HuH-7.5 (cell line): Measurements from ENCODE around the gene AGK.
"Not testable (repeated sequence)": the region's sequence is repeated elsewhere in the genome, so short reads cannot be mapped to it uniquely, and the experiment has no call there.

Experiments
- DNase-seq: peaks from one replicate; pipeline ENCODE4 v3.0.0; 2011; ENCODE audit warnings: low spot score

Gene AGK

DNA sequence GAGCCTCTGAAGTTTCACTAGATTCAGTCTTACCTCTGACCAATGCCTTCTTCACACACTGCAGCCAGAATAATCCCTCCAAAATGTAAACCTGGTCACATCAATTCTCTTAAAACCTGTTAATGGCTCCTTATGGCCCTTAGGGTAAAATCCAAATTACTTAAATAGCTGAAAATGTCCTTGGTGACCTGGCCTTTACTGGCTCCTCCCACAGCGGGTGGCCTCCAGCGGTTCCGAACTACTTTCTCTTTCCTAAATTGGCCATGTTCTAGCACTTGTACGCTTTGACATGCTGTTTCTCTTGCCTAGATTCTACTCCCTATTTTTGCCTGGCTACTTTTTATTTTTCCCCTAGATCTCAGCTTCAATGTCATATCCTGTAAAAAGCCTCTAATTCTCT is 36.1 kb downstream of the AGK start:
- no peak for DNase-seq

DNA sequence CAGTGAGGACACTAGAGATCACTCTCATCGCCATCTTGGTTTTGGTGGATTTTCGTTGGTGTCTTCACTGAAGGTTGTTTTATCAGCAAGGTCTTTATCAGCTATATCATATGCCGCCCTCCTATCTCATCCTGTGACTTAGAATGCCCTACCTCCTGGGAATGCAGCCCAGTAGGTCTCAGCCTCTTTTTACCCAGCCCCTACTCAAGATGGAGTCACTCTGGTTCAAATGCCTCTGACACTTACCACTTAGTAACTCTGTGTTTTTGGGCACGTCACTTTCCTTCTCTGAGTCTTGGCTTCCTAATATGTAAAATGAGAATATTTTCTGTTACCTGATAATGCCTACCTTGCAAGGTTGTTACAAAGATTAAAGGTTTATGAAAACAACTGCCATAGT is 37.7 kb downstream of the AGK start:
- DNase-seq = no peak

DNA sequence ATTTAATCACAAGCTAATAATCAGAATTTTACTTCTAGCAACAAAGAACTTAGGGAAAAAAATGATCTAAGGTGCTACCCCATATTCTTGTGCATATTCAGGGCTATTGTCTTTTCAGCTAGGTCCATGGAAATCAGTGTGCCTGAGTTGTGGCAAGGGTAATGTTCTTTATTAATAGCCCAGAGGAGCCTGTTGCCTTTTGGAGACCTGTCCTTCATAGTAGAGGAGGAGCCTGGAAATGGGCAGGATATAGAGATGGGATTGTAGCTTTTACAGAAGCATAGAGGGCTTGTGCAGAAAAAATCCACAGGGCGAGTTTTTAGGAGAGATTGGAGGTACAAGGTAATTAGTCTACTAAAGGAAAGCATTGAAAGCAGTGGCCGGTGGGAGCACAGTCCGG is 38.9 kb downstream of the AGK start:
- no peak for DNase-seq

DNA sequence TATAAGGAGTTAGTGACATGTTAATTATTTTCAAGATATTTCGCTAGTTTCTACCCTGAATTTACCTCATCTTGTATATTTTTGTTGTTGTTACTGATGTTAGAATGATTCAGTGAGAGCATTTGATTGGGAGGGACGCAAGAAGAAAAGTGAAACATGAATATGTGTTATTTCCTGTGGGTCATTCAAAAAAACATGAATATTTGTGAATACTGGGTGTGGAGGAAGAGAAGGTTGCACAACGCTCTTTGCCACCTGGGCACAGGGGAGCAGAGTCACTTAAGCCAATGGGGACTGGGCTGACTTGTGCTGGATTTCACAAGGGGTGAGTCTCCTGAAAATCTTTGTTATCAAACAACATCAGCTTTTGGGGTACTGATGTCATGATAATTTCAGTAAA is 39.5 kb downstream of the AGK start:
- DNase-seq = no peak

DNA sequence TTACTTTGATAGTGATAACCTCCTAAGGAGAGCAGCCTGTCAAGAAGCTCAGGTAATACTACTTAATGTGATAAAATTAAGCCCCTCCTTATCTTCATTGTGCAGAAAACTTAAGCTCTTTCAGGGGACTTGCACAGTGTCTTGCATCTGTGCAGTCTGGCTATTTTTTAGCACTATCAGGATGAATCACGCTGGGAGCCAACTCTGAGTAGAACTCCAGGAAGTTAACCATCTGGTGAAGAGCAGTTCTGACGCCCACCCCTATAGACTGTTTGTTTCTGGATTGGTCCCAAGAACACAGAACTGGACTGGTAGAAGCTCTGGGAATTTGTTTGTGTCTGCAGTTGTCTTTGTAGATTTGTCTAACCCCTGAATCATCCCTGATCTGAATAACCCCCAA is 41.9 kb downstream of the AGK start:
- no peak for DNase-seq

DNA sequence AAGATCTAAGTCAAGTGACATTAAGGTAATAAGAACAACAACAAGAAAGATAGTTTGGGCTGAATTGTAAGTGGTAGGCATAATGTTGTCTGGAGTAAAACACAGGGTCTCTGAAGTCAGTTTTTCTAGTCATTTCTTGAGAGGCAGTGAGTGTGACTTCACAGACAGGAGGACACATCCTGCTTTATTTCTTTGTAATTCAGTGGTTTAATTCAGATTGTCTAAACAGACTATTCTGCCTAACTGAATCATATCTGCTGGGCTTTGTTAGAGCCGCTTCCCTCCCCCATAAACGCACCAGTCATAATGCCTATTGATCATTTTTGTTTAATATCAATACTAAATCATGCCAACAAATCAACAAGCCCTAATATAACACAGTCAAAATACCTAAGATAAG is 46.8 kb downstream of the AGK start:
- DNase-seq = no peak

DNA sequence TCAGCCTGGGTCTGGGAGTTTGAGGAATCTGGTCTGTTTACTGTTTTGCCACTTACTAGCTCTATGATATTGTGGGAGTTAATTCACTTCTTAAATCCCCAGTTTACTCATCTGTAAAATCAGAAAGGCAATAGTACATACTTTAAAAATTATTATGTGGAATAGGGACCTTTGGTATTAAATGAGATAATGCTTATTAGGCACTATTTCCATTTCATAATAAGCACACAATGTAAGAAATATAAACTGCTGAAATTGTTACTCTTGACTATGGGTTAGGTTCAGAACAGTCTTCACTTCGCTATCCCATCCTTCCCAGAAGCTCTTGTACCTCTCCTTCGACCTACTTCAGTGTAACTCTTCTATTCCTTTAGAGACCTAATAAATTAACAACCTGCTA is 47.2 kb downstream of the AGK start:
- no peak for DNase-seq

DNA sequence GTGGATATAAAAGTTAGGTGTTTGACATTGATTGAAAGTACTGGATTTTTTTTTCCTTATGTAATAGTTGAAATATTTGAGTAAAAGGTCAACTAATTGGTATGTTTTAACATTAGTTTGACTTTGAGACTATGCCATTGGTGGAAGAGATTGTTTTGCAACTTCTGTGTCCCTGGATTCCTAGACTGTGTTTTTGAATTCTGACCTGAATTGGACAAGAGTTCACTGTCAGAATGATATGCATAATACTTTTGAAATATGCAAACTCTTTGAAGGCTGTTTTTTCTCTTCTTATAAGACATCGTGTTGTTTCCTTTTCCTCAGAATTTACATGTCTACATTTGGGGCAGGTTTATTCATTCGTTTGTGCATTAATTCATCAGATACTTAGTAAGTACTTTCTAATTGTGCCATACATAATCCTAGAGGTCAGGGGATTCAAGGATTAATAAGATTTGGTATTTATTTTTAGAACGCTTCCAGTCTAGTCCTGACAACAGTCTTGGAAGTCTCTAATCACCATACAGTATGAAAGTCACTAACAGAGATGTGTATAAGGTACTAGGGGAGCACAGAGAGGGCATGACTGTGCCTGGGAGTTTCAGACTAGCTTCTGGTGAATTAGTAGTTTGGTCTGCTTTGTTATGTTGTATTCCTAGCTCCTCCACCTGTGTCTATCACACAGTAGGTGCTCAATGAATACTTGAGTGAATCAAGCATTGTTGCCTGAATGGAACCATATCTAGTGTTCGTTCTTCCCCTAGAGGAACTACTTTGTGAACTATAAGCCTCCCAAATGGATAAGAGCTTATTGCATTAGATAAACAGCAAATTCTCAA is 49.2 kb downstream of the AGK start:
- DNase-seq = no peak

DNA sequence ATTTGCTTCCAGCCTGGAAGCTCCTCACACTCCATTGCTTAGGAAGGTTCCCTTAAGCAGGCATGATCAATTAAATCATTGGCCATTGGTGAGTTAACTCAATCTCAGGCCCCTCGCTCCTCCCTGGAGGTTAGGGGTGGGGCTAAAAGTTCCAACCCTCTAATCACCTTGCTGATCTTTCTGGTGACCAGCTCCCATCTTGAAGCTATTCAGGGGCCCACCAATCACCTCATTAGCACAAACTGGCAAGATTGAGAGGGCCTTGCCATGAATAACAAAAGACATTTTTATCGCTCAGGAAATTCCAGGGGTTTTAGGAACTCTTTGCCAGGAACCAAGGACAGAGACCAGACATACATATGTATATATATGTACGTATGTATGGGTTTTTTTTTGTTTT is 58.4 kb downstream of the AGK start:
- no peak for DNase-seq

DNA sequence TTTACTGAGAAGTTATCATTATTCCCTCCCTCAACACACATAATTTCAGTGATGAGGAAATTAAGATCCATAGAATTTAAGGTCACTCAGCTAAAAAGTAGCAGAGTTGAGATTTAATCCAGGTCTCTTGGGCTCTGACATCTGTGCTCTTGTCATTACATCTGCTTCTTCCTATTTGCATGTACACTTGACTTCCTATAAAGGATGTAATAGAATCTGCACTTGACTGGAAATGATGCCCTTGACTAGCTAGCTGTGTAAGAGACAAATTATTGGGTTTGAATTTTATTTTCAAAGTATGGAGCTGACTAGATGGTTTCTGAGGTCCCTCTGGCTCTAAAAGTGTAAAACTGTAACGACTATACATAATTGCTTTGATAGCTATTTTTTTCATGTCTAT is 59.5 kb downstream of the AGK start:
- DNase-seq = no peak

DNA sequence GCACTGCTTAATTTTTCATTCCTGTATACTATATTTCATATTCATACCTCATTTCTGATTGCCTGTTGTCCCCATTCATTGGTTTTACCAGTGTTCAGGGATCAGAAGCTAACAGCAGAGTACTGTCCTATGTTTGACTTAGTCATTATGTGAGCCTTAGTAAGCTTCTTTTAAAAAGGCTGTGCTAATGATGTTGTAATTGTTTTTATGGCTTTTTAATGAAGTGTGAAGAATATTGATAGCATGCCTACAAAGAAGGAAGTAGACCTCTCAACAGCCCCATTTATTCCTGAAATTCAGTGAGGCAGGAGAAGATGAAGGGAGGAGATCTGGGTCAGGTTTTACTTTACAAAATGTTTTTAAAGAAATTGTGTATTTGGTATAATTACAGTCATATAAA is 61.7 kb downstream of the AGK start:
- no peak for DNase-seq

DNA sequence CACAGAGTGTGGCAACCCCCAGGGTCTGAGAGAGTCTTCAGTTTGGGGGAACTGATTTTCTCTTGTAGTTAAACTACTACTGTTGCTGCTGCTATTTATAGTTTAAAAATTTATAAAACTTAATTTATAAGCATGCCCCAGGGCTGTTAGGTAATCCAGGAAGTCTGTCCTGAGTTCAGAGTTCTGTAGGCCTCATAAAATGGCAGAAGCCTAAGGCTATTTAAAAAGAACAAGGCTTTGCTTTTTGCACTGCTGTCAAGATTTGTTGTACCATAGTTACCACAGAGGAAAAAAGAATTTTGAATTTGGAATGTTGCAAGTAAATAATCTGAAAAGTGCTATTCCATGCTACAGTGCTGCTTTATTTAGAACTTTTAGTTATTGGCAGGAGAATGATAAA is 66.1 kb downstream of the AGK start:
- no peak for DNase-seq

DNA sequence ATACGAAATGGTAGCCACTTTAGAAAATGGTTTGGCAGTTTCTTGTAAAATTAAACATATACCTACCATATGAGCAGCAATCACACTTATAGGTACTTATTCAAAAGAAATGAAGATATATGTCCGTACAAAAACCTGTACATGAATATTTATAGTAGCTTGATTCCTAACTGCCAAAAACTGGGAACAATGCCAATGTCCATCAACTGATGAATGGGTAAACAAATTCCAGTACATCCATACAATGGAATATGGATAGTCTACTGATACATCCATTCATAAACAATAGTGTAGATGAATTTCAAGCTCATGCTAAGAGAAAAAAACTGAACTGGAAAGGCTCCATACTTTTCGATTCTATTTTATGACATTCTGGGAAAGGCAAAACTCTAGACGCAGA is 68.5 kb downstream of the AGK start:
- no peak for DNase-seq

DNA sequence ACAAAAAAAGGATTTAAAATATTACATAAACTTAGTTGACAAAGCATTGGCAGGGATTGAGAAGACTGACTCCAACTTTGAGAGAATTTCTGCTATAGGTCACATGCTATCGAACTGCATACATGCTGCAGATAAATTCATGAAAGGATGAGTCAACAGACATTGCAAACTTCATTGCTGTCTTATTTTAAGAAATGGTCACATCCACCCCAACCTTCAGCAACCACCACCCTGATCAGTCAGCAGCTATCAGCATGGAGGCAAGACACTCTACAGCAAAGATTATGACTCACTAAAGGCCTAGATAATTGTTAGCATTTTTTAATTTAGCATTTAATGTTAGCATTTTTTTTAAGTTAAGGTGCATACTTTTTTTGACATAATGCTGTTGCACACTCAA is 73.6 kb downstream of the AGK start:
- no peak for DNase-seq

DNA sequence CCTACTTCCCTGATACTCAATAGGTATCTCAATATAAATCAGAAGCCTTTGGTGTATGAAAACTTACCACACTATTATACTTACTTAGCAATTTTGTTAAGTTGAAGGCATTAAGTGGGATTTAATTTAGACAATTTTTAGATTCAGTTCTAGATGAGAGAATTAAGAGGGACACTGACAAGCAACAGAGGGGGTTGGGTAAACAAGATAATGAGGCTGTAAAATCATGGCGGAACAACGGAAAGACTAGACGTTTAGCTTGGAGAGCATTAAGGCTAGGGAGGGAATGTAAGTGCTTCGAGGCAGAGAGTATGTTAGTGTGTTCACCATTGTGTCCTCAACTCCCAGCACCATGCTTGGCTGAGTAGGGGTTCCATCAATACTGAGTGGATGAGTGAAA is 79.4 kb downstream of the AGK start:
- DNase-seq = no peak

DNA sequence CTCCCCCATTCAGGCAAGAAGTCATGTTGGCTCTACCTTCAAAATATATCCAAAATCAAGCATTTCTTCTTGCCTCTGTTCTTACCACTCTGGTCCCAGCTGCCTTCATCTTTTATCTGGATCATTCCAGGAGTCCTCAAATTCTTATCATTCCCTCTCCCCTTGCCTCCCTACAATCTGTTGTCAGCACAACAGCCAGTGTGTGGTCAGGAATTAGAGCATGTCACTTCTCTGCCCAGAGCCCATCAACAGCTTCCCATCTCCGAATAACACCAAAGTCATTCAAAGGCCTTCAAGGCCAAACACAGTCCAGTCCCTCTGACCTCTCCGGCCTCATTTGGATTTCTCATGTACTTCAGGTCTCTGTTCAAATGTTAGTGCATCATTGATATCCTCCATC is 80.3 kb downstream of the AGK start:
- DNase-seq = no peak

DNA sequence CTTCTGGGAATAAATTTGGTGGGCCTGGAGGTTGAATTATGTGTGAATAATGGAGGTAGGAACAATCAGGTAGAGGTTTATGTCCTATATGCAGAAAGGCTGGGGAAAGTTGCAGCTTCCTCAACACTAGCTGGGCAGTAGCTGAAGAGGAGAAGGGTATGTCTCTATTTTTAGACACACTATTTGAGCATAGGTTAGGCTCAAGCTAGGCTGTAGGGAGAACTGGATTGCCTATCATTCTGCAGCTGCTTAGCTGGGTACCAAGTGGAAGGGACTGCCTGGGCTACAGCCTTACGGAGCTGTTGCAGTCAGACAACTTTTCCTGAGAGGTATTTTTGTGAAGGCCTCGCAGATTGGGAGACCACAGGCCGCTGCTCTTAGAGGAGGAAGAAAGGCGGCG is 82.9 kb downstream of the AGK start:
- no peak for DNase-seq

DNA sequence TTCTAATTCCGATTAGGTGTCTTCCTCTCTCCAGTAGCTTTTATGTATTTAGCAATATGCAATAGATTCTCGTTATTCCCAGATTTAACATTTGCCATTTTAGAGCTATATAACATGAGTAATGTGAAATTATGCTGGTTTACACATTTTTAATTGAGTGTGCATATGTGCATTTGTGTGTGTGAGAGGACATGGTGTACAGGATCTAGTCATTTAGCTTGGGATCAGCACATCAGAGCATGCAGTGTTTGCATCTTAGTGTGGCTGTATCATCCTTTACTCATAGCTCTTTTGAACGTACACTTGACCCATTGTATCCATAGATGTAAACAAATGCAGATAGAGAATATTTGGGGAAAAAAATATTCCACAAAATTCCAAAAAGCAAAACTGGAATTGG is 84.8 kb downstream of the AGK start:
- no peak for DNase-seq

DNA sequence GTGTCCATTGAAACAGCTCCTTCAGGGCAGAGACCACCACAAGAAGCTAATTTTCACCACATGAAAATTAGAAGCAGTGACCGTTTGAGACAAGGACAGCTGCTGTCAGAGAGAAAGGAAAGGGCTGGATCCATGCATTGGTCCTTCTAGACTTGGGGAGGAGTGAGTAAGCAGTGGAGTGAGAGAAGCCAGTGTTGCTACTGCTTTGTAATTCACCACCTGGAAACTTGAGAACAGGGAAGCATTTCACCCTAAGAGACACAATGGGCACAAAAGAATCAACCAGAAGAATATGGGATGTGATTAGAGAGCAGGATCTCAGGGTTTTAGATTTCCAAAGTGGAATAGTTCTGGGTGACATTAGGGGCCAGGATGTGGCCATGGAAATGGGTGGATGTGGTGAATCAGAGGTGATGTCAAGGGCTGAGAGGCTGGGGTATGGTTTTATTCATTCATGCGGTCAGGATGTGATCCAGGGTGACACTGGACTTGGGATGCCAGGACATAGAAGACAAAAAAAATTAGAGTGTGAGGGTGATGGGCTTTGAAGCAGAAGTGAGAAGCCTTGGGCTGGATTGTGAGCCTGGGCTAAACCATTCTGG is 89.1 kb downstream of the AGK start:
- no peak for DNase-seq

DNA sequence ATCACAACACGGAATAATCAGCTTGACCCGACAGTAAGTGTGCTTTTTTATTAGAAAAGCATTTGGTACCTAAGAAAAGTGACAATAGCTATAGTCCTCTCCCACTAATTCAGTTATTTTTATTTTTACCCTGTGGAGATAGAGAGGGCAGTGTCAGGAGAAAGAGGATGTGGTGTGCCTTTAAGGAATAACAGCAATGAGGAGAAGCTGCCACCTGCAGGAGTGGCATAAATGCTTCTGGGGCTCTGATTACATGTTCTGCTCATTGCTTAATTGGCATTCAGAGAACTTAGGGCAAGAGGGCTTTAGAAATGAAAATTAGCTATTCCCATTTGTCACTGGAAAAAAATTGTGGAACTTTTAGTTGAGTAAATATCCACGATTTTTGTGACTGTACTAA is 90.7 kb downstream of the AGK start:
- DNase-seq = no peak

DNA sequence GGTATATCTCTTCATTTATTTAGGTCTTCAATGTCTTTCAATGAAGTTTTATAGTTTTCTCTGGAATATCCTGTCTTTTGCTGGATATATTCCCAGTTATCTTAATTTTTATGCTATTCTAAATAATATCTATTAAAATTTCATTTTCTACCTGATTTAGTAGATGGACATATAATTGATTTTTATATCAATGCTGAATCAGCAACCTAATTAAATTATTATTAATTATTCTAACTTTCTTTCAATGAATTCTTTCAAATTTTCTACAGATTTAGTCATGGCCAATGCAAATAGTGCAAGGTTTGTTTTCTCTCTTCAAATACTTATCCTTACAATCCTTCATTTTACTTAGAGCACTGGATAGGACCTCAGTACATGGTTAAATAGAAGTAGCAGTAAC is 94.0 kb downstream of the AGK start:
- no peak for DNase-seq

DNA sequence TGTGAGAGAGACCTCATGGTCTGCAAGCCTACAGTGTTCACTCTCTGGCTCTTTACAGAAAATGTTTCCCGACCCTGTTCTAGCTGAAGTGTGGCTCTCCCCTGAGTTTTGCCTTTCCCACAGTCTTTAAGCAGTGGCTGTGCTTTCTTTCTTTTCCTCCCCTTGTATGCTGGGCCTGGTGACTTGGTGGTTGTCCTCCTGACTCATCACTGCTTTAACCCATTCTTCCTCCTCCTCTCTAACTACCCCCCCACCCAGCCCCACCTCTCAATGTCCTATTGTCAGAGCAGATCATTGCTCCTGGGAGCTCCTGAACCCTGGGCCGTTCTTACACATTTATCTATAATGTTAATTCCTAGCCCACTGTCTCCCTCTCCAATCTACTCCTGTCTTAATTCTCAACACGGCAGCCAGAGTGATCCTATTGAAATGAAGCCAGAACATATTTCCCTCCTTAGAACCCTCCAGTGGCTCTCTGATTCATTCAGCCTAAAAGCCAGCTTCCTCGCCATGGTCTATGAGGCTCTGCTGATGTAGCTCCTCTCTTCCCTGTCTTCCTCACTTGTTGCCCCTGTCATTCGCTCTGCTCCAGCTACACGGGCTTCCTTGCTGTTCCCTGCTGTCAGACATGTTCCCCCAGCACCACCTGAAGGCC is 95.7 kb downstream of the AGK start:
- no peak for DNase-seq

DNA sequence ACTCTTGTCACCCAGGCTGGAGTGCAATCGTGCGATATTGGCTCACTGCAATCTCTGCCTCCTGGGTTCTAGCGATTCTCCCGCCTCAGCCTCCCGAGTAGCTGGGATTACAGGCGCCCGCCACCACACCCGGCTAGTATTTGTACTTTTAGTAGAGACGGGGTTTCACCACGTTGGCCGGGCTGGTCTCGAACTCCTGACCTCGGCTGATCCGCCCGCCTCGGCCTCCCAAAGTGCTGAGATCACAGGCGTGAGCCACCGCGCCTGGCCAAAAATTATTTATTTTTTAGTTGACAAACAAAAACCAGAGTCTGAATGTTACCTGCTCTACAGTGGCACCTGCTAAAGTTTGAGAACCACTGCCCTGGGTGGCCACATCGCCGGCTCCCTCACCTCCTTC is 96.5 kb downstream of the AGK start:
- DNase-seq = not testable (repeated sequence)
